Endothelial cell of umbilical vein (primary cell): ENCODE results near the gene VCP. TPM values are rescaled to one million over a fixed set of nuclear protein-coding genes. Genes with fewer than 3 reads are reported as not detected.

Experiments used
- BruUV-seq: library from RNA; stranded (reverse); fragments of 400-500 nt; replicated peaks from 2 replicates; lab custom pipeline; 2021; lab: Mats Ljungman, UMichigan
- CTCF ChIA-PET: fragments of 300-600, 350-600 bp; sonication (Branson Sonifier 250); formaldehyde crosslinking; loops from one replicate; lab custom pipeline; 2021; ENCODE audit warnings: antibody characterized with exemption, inconsistent platforms; lab: Charles Lee
- POLR2A ChIA-PET: fragments of 300-600, 350-600 bp; sonication (Branson Sonifier 250); formaldehyde crosslinking; loops from one replicate; lab custom pipeline; 2021; ENCODE audit warnings: antibody characterized with exemption, inconsistent platforms; lab: Charles Lee
- DNase-seq: peaks from one replicate; pipeline ENCODE4 v3.0.0-alpha.2; 2011; ENCODE audit warnings: low read depth, low spot score
- FAIRE-seq: peaks from 2 replicates; lab custom pipeline; 2011; peaks lifted over from hg19 to GRCh38; lab: Jason Lieb, UNC
- H2AFZ ChIP-seq: 2 replicates; pipeline ENCODE4 v1.6.0; 2012; ENCODE audit warnings: low read depth, low read length, control low read depth, inconsistent platforms
- H3K27ac ChIP-seq: 2 replicates; pipeline ENCODE4 v1.5.1; 2011; ENCODE audit warnings: low read depth, mild to moderate bottlenecking, control low read depth, low read length, moderate library complexity; ENCODE audit not compliant: insufficient read depth
- H3K27me3 ChIP-seq, 2 experiments: 2 replicates each; pipeline versions ENCODE4 v1.6.0 to v1.6.1; 2011; ENCODE audit warnings: low read length in 2 of 2, mixed read lengths in 1 of 2; ENCODE audit not compliant: control insufficient read depth in 2 of 2, insufficient read depth in 2 of 2
- H3K36me3 ChIP-seq, 2 experiments: 2 replicates in 1 of 2; 3 replicates in 1 of 2; pipeline ENCODE4 v1.5.1; 2011; ENCODE audit warnings: low read length in 2 of 2, mild to moderate bottlenecking in 1 of 2, moderate library complexity in 1 of 2; ENCODE audit not compliant: control insufficient read depth in 2 of 2, insufficient read depth in 2 of 2; ENCODE audit errors: extremely low read depth in 1 of 2
- H3K4me1 ChIP-seq: 3 replicates; pipeline ENCODE4 v1.5.1; 2011; ENCODE audit warnings: mild to moderate bottlenecking, low read length; ENCODE audit not compliant: control insufficient read depth, insufficient read depth; ENCODE audit errors: extremely low read depth
- H3K4me2 ChIP-seq: 2 replicates; pipeline ENCODE4 v1.6.1; 2011; ENCODE audit warnings: low read length, control low read depth, mixed read lengths; ENCODE audit not compliant: insufficient read depth
- H3K4me3 ChIP-seq, 3 experiments: fragments of 200-600 bp in 1 of 3; sonication (generic), shearing (Covaris generic) in 1 of 3; replicated peaks in 1 of 3; 2 replicates each; pipeline ENCODE4 v1.5.1; 2011 to 2016; ENCODE audit warnings: control low read depth in 3 of 3, low read length in 3 of 3, mild to moderate bottlenecking in 2 of 3, inconsistent platforms in 1 of 3, low read depth in 1 of 3, moderate library complexity in 1 of 3; ENCODE audit not compliant: insufficient read depth in 1 of 3
- H3K79me2 ChIP-seq: 2 replicates; pipeline ENCODE4 v1.6.0; 2012; ENCODE audit warnings: low read length, inconsistent platforms; ENCODE audit not compliant: control insufficient read depth, insufficient read depth
- H3K9ac ChIP-seq: replicated peaks from 2 replicates; pipeline ENCODE3; 2011; ENCODE audit warnings: low read length, control low read depth; ENCODE audit not compliant: insufficient read depth; ENCODE audit errors: extremely low read depth
- H3K9me1 ChIP-seq: replicated peaks from 3 replicates; pipeline ENCODE4 v1.6.0; 2011; ENCODE audit warnings: mild to moderate bottlenecking, low read length; ENCODE audit not compliant: control insufficient read depth, insufficient read depth; ENCODE audit errors: extremely low read depth
- H3K9me3 ChIP-seq: replicated peaks from 2 replicates; pipeline ENCODE4 v1.5.1; 2012; ENCODE audit warnings: low read length, inconsistent platforms; ENCODE audit not compliant: control insufficient read depth, insufficient read depth
- H4K20me1 ChIP-seq: replicated peaks from 2 replicates; pipeline ENCODE3; 2011; ENCODE audit warnings: mild to moderate bottlenecking, low read length; ENCODE audit not compliant: control insufficient read depth, insufficient read depth; ENCODE audit errors: extremely low read depth
- GATA2 ChIP-seq: IDR thresholded peaks from 2 replicates; pipeline ENCODE4 v1.7.0; 2011; ENCODE audit warnings: low read depth, mild to moderate bottlenecking, moderate library complexity, mixed read lengths, low read length; ENCODE audit not compliant: insufficient read length, insufficient read depth
- POLR2A ChIP-seq: IDR thresholded peaks from 2 replicates; pipeline ENCODE4 v1.6.1; 2012; ENCODE audit warnings: low read depth, mild to moderate bottlenecking, control low read depth, low read length
- POLR2AphosphoS5 ChIP-seq: IDR thresholded peaks from 2 replicates; pipeline ENCODE4 v1.6.1; 2012; ENCODE audit warnings: low read depth, mild to moderate bottlenecking, control low read depth, low read length, moderate library complexity; ENCODE audit not compliant: insufficient read depth
- dilution Hi-C: fragments of 300-500 bp; cut with MboI; formaldehyde crosslinking; loops from one replicate; pipeline ENCODE4 v1.15.0; 2019; ENCODE audit warnings: low sequenced_read_pairs; ENCODE audit not compliant: extremely low pct_ligation_motif_present
- intact Hi-C: fragments of 100-400 bp; cut with micrococcal nuclease; formaldehyde crosslinking; loops from one replicate; pipeline ENCODE4 v1.10.0; 2022
- polyA plus RNA-seq, 4 experiments: library from polyadenylated mRNA; depleted of rRNA in 3 of 4; stranded (reverse) in 3 of 4; unstranded in 1 of 4; fragments of >200 nt; gene quantifications; 2 replicates each; pipeline versions ENCODE4 v1.2.1 to v1.2.3, GENCODE V29; 2011 to 2012; ENCODE audit warnings: missing spikeins in 1 of 4
- total RNA-seq: library from RNA; stranded (reverse); gene quantifications from 2 replicates; pipeline ENCODE4 v1.2.3, GENCODE V29; 2021
- TF ChIP-seq, protein P1 (sequence below), 2 donors: IDR thresholded peaks; 1 replicate in 1 of 2; 2 replicates in 1 of 2; pipeline ENCODE4 v1.5.1; 2011; ENCODE audit warnings: low read length in 2 of 2, mild to moderate bottlenecking in 2 of 2, moderate library complexity in 2 of 2, control low read depth in 1 of 2, inconsistent platforms in 1 of 2, low read depth in 1 of 2; ENCODE audit not compliant: insufficient read depth in 1 of 2; ENCODE audit errors: extremely low read depth in 1 of 2

VCP gene
- total and polyA plus RNA-seq, 2 donors (not counting 3 experiments of a cell fraction or from before 2014, with no cell fraction given) = 349 to 493 TPM

DNA sequence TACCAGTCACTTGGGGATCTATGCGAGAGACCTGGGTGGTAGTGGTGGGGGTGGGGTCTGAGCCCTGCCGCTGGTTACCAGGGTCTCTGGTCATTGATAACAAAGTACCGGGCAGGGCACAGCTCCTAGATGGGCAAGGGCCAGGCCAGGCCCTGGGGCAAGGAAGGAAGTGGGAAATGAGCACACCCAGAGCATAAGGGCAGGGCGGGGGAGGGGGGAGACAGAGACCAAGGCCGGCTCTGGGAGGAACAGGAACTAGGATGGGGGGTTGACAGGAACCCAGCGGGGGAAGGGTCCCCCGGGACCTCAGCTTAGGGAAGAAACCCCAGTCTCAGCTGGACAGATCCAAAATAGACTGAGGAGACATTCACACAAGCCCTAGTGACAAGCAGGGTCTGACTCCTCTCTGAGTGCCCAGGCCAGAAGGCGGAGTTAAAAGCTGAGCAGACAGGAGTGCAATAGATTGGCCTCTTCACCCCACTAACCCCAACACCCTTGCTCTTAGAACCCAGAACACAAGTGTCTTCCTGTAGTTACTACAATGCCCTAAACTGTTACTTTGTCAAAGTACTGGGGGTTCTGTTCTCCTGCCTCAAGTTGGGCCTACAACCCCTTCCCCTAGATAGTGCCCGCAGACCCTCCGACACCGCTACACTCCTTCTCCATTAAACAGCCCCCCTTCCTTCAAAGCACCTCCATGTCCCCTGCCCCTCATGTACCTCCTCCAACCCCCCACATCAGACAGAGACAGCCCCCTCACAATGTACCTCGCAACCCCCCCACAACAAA is 42.6 kb upstream of the VCP start:
- no peaks in the 10 kb centered on the region for H3K9me1 ChIP-seq
- H3K9ac ChIP-seq = peak overlapping the region; percentile 94
- dilution Hi-C loops (no loop called here), intact Hi-C loops (loop anchor here (1.0 to 5.0 kb wide), 3 partner anchors 43 to 487 kb away; partner anchors contain the start of gene VCP)
- H3K27me3 ChIP-seq = no peaks in the 10 kb centered on the region
- H3K4me2 ChIP-seq = peak overlapping the region; percentile 90
- DNase-seq = peak; percentile 47
- H3K27ac ChIP-seq = peak overlapping the region; percentile 96
- peaks cover 44% of the 10 kb centered on the region for H3K4me1 ChIP-seq
- H3K79me2 ChIP-seq = peaks cover 19% of the 10 kb centered on the region
- BruUV-seq = TSS peak; percentile 53
- no peaks in the 10 kb centered on the region for H3K36me3 ChIP-seq
- ChIA-PET CTCF (interaction anchor here (0.6 to 4.6 kb wide), 24 partner anchors 12 to 496 kb away, joined by 3 to 109 read pairs (median 7); partner anchors contain the start of genes PIGO, STOML2 and UNC13B), POLR2A (interaction anchor here (0.7 to 1.9 kb wide), 8 partner anchors 35 to 308 kb away, joined by 3 to 8 read pairs (median 6); partner anchors contain the start of genes FANCG, UNC13B and VCP)
- peak; percentile 76 for TF ChIP-seq POLR2A
- no peak for TF ChIP-seq GATA2
- peak; percentile 74 for TF ChIP-seq POLR2AphosphoS5
- TF ChIP-seq, protein P1, sequence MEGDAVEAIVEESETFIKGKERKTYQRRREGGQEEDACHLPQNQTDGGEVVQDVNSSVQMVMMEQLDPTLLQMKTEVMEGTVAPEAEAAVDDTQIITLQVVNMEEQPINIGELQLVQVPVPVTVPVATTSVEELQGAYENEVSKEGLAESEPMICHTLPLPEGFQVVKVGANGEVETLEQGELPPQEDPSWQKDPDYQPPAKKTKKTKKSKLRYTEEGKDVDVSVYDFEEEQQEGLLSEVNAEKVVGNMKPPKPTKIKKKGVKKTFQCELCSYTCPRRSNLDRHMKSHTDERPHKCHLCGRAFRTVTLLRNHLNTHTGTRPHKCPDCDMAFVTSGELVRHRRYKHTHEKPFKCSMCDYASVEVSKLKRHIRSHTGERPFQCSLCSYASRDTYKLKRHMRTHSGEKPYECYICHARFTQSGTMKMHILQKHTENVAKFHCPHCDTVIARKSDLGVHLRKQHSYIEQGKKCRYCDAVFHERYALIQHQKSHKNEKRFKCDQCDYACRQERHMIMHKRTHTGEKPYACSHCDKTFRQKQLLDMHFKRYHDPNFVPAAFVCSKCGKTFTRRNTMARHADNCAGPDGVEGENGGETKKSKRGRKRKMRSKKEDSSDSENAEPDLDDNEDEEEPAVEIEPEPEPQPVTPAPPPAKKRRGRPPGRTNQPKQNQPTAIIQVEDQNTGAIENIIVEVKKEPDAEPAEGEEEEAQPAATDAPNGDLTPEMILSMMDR (IDR thresholded peaks at IDR 0.05; ENCODE audit: extremely low read depth in 1 of 2, insufficient read depth in 1 of 2, low read depth in 1 of 2, low read length in 2 of 2) = no peak
- H3K9me3 ChIP-seq = no peaks in the 10 kb centered on the region
- H4K20me1 ChIP-seq = no peaks in the 10 kb centered on the region
- peak overlapping the region; percentile 54 for H2AFZ ChIP-seq
- H3K4me3 ChIP-seq = peak overlapping the region; percentile 37 to 76 (median 67)
- no peak for FAIRE-seq
